H1 (cell line): ENCODE data around the gene QSOX1. TPM values are rescaled to one million over a fixed set of nuclear protein-coding genes. Genes with fewer than 3 reads are reported as not detected.

Experiments
- CHD1 ChIP-seq: IDR thresholded peaks from 2 replicates; pipeline ENCODE4 v1.6.1; 2012; ENCODE audit warnings: low read depth, low read length, improper control_type of control experiment
- CREB1 ChIP-seq: IDR thresholded peaks from 2 replicates; pipeline ENCODE4 v1.6.1; 2012; ENCODE audit warnings: inconsistent platforms
- CTBP2 ChIP-seq: IDR thresholded peaks from 2 replicates; pipeline ENCODE4 v1.7.0; 2011; ENCODE audit warnings: borderline replicate concordance, mild to moderate bottlenecking, moderate library complexity, mixed read lengths, low read length; ENCODE audit not compliant: insufficient read depth, insufficient read length
- MAFK ChIP-seq: IDR thresholded peaks from 2 replicates; pipeline ENCODE4 v1.6.1; 2012; ENCODE audit warnings: low read depth, mild to moderate bottlenecking, improper control_type of control experiment, low read length
- POLR2AphosphoS5 ChIP-seq: IDR thresholded peaks from 2 replicates; pipeline ENCODE4 v1.6.1; 2011; ENCODE audit warnings: low read depth, low read length
- RFX5 ChIP-seq: IDR thresholded peaks from 2 replicates; pipeline ENCODE4 v1.6.1; 2011; ENCODE audit warnings: low read depth, low read length, improper control_type of control experiment, borderline replicate concordance
- SRF ChIP-seq: IDR thresholded peaks from 2 replicates; pipeline ENCODE4 v1.6.1; 2011; ENCODE audit warnings: mild to moderate bottlenecking, low read depth, low read length, moderate library complexity
- polyA plus RNA-seq, 7 experiments: library from polyadenylated mRNA; depleted of rRNA in 3 of 7; stranded (reverse) in 5 of 7; unstranded in 2 of 7; fragments of >200 nt in 5 of 7; fragments of 200-250 nt in 2 of 7; gene quantifications; 1 replicate in 5 of 7; 2 replicates in 1 of 7; 4 replicates in 1 of 7; pipeline versions ENCODE4 v1.2.1 to v1.2.3, GENCODE V29; 2011 to 2013; ENCODE audit warnings: missing spikeins in 2 of 7, mixed read lengths in 2 of 7
- total RNA-seq: library from RNA; stranded (reverse); fragmentation: NEBNext Ultra II Directional; extraction: Animal tissue kit (Norgen Biotek cat#: 25700); gene quantifications from 2 replicates; pipeline ENCODE4 v1.2.1, GENCODE V29; 2021
- TF ChIP-seq, protein P1 (sequence below): fragments of 300-600 bp; sonication (generic); IDR thresholded peaks from 2 replicates; pipeline ENCODE4 v1.7.1; 2012; ENCODE audit warnings: low read length, moderate library complexity, mild to moderate bottlenecking, inconsistent platforms; ENCODE audit not compliant: insufficient replicate concordance

The QSOX1 gene
- total and polyA plus RNA-seq, 2 of the 8 experiments (the other 6 are each of a cell fraction or from before 2014, with no cell fraction given): 97.7 to 123 TPM

DNA sequence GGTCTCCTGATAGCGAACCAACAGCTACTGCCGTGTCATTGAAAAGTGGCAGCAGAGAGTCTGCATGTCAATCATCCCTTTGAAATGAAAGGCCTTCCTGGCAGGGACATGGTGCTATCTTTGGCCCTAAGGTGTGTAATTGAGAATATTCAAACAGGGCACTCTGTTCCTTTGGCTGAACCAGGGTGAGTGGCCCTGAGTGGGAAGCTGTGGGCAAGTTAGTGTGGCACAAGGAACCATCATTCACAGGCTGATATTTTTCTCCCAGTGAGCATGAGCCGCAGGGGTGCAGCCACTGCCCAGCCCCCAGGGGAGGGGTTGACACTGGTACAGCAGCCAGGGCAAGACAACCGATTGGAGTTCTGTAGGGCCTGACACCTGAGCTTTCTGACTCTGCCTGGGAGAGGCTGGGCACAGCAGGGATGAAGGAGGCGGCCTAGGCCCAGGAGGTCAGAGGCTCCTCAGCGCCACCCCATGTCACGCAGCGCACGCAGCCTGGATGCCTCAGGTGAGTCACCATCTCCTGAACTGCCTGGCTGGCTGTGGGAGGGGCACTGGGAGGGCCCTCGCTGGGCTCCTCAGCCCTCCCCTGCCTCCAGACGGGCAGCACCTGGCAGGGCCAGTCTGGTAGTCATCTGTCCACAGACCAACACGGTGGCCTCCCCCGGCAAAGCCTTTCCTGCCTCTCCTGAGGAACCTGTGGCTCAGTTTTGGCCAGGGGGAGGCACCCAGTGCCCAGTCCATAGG, 13.2 kb downstream of the QSOX1 start (continued):
- TF ChIP-seq, protein P1, sequence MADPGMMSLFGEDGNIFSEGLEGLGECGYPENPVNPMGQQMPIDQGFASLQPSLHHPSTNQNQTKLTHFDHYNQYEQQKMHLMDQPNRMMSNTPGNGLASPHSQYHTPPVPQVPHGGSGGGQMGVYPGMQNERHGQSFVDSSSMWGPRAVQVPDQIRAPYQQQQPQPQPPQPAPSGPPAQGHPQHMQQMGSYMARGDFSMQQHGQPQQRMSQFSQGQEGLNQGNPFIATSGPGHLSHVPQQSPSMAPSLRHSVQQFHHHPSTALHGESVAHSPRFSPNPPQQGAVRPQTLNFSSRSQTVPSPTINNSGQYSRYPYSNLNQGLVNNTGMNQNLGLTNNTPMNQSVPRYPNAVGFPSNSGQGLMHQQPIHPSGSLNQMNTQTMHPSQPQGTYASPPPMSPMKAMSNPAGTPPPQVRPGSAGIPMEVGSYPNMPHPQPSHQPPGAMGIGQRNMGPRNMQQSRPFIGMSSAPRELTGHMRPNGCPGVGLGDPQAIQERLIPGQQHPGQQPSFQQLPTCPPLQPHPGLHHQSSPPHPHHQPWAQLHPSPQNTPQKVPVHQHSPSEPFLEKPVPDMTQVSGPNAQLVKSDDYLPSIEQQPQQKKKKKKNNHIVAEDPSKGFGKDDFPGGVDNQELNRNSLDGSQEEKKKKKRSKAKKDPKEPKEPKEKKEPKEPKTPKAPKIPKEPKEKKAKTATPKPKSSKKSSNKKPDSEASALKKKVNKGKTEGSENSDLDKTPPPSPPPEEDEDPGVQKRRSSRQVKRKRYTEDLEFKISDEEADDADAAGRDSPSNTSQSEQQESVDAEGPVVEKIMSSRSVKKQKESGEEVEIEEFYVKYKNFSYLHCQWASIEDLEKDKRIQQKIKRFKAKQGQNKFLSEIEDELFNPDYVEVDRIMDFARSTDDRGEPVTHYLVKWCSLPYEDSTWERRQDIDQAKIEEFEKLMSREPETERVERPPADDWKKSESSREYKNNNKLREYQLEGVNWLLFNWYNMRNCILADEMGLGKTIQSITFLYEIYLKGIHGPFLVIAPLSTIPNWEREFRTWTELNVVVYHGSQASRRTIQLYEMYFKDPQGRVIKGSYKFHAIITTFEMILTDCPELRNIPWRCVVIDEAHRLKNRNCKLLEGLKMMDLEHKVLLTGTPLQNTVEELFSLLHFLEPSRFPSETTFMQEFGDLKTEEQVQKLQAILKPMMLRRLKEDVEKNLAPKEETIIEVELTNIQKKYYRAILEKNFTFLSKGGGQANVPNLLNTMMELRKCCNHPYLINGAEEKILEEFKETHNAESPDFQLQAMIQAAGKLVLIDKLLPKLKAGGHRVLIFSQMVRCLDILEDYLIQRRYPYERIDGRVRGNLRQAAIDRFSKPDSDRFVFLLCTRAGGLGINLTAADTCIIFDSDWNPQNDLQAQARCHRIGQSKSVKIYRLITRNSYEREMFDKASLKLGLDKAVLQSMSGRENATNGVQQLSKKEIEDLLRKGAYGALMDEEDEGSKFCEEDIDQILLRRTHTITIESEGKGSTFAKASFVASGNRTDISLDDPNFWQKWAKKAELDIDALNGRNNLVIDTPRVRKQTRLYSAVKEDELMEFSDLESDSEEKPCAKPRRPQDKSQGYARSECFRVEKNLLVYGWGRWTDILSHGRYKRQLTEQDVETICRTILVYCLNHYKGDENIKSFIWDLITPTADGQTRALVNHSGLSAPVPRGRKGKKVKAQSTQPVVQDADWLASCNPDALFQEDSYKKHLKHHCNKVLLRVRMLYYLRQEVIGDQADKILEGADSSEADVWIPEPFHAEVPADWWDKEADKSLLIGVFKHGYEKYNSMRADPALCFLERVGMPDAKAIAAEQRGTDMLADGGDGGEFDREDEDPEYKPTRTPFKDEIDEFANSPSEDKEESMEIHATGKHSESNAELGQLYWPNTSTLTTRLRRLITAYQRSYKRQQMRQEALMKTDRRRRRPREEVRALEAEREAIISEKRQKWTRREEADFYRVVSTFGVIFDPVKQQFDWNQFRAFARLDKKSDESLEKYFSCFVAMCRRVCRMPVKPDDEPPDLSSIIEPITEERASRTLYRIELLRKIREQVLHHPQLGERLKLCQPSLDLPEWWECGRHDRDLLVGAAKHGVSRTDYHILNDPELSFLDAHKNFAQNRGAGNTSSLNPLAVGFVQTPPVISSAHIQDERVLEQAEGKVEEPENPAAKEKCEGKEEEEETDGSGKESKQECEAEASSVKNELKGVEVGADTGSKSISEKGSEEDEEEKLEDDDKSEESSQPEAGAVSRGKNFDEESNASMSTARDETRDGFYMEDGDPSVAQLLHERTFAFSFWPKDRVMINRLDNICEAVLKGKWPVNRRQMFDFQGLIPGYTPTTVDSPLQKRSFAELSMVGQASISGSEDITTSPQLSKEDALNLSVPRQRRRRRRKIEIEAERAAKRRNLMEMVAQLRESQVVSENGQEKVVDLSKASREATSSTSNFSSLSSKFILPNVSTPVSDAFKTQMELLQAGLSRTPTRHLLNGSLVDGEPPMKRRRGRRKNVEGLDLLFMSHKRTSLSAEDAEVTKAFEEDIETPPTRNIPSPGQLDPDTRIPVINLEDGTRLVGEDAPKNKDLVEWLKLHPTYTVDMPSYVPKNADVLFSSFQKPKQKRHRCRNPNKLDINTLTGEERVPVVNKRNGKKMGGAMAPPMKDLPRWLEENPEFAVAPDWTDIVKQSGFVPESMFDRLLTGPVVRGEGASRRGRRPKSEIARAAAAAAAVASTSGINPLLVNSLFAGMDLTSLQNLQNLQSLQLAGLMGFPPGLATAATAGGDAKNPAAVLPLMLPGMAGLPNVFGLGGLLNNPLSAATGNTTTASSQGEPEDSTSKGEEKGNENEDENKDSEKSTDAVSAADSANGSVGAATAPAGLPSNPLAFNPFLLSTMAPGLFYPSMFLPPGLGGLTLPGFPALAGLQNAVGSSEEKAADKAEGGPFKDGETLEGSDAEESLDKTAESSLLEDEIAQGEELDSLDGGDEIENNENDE: no peak
- TF ChIP-seq SRF (no peak), CREB1 (peak; percentile 44; the same call in 1 of the 2 replicates), RFX5 (no peak), CTBP2 (no peak), POLR2AphosphoS5 (0 out of 2 replicates have a peak, but pooled peaks have one; percentile 18), CHD1 (no peak), MAFK (no peak)
- TF ChIP-seq, all 59 proteins: peak for 9
